Liver (tissue), 9 donors: ENCODE results near the gene NCOA6. TPM values are rescaled to one million over a fixed set of nuclear protein-coding genes. Genes with fewer than 3 reads are reported as not detected.

ENCODE experiments used
- DNase-seq: peaks from one replicate; pipeline ENCODE4 v3.0.0-alpha.2; 2017; ENCODE audit warnings: low spot score
- H3K27ac ChIP-seq, 2 donors: one replicate each; pipeline ENCODE4 v1.7.0; 2013; ENCODE audit warnings: inconsistent platforms in 2 of 2, low read length in 2 of 2, control low read depth in 1 of 2, low read depth in 1 of 2, mild to moderate bottlenecking in 1 of 2
- H3K27me3 ChIP-seq, 4 donors: one replicate each; pipeline versions ENCODE4 v1.6.1 to v1.7.0; 2013; ENCODE audit warnings: low read length in 3 of 4, inconsistent platforms in 1 of 4, mild to moderate bottlenecking in 1 of 4, moderate library complexity in 1 of 4; ENCODE audit not compliant: control insufficient read depth in 4 of 4, insufficient read depth in 4 of 4
- H3K36me3 ChIP-seq, 4 donors: one replicate each; pipeline versions ENCODE4 v1.6.1 to v1.7.0; 2013; ENCODE audit warnings: low read length in 3 of 4, mild to moderate bottlenecking in 3 of 4, low read depth in 1 of 4, moderate library complexity in 1 of 4; ENCODE audit not compliant: control insufficient read depth in 4 of 4, insufficient read depth in 3 of 4
- H3K4me1 ChIP-seq, 4 donors: one replicate each; pipeline versions ENCODE4 v1.6.1 to v1.7.0; 2013; ENCODE audit warnings: low read length in 3 of 4, mild to moderate bottlenecking in 3 of 4, moderate library complexity in 1 of 4; ENCODE audit not compliant: control insufficient read depth in 4 of 4, insufficient read depth in 4 of 4
- H3K4me3 ChIP-seq, 3 donors: one replicate each; pipeline versions ENCODE4 v1.6.1 to v1.7.0; 2013; ENCODE audit warnings: low read length in 3 of 3, control low read depth in 1 of 3, low read depth in 1 of 3, mild to moderate bottlenecking in 1 of 3
- H3K9ac ChIP-seq, 2 donors: one replicate each; pipeline ENCODE4 v1.7.0; 2013; ENCODE audit warnings: low read length in 2 of 2, mild to moderate bottlenecking in 2 of 2, moderate library complexity in 2 of 2, control low read depth in 1 of 2, low read depth in 1 of 2
- H3K9me3 ChIP-seq, 4 donors: one replicate each; pipeline versions ENCODE4 v1.6.1 to v1.7.0; 2013; ENCODE audit warnings: low read length in 3 of 4; ENCODE audit not compliant: control insufficient read depth in 4 of 4
- CTCF ChIP-seq: fragments of 150-350 bp; IDR thresholded peaks from 2 replicates; pipeline ENCODE4 v1.5.1; 2017; ENCODE audit warnings: improper control_type of control experiment, low read depth, low read length; ENCODE audit not compliant: missing input control
- EGR1 ChIP-seq, 2 donors: IDR thresholded peaks; 2 replicates each; pipeline ENCODE4 v1.6.1; 2016 to 2018; ENCODE audit warnings: antibody characterized with exemption in 2 of 2, low read depth in 2 of 2
- FOXA1 ChIP-seq: IDR thresholded peaks from 2 replicates; pipeline ENCODE4 v1.6.1; 2016; ENCODE audit warnings: antibody characterized with exemption
- FOXA2 ChIP-seq: IDR thresholded peaks from 2 replicates; pipeline ENCODE4 v1.6.1; 2016; ENCODE audit warnings: antibody characterized with exemption
- GABPA ChIP-seq, 2 donors: IDR thresholded peaks in 1 of 2; conservative IDR thresholded peaks in 1 of 2; 2 replicates each; pipeline ENCODE4 v1.6.1; 2016; ENCODE audit warnings: antibody characterized with exemption in 2 of 2, mild to moderate bottlenecking in 1 of 2, moderate library complexity in 1 of 2
- HNF4A ChIP-seq, 2 donors: conservative IDR thresholded peaks; 2 replicates each; pipeline ENCODE4 v1.6.1; 2016; ENCODE audit warnings: antibody characterized with exemption in 2 of 2, mild to moderate bottlenecking in 2 of 2
- HNF4G ChIP-seq: IDR thresholded peaks from 2 replicates; pipeline ENCODE4 v1.6.1; 2016; ENCODE audit warnings: antibody characterized with exemption
- JUND ChIP-seq, 2 donors: IDR thresholded peaks; 2 replicates each; pipeline ENCODE4 v1.6.1; 2016; ENCODE audit warnings: antibody characterized with exemption in 2 of 2
- MAX ChIP-seq: IDR thresholded peaks from 2 replicates; pipeline ENCODE4 v1.6.1; 2016; ENCODE audit warnings: antibody characterized with exemption
- NR2F2 ChIP-seq: IDR thresholded peaks from 2 replicates; pipeline ENCODE4 v1.6.1; 2016; ENCODE audit warnings: antibody characterized with exemption
- RAD21 ChIP-seq, 2 donors: IDR thresholded peaks; 2 replicates each; pipeline ENCODE4 v1.6.1; 2016; ENCODE audit warnings: antibody characterized with exemption in 2 of 2, mild to moderate bottlenecking in 2 of 2
- RXRA ChIP-seq, 2 donors: IDR thresholded peaks; 2 replicates each; pipeline ENCODE4 v1.6.1; 2017 to 2018; ENCODE audit warnings: antibody characterized with exemption in 2 of 2, mild to moderate bottlenecking in 1 of 2
- SP1 ChIP-seq: IDR thresholded peaks from 2 replicates; pipeline ENCODE4 v1.6.1; 2018; ENCODE audit warnings: antibody characterized with exemption, mild to moderate bottlenecking
- TAF1 ChIP-seq: conservative IDR thresholded peaks from 2 replicates; pipeline ENCODE4 v1.6.1; 2016; ENCODE audit warnings: antibody characterized with exemption, mild to moderate bottlenecking
- YY1 ChIP-seq: IDR thresholded peaks from 2 replicates; pipeline ENCODE4 v1.6.1; 2016; ENCODE audit warnings: antibody characterized with exemption, mild to moderate bottlenecking
- ZBTB33 ChIP-seq: IDR thresholded peaks from 2 replicates; pipeline ENCODE4 v1.6.1; 2016; ENCODE audit warnings: antibody characterized with exemption
- WGBS: extraction: QIAGEN DNeasy Blood & Tissue Kit; methylation state at CpG from one replicate; pipeline ENCODE4 v1.1.7; 2013; 5-methylcytosine and 5-hydroxymethylcytosine counted together
- polyA plus RNA-seq, 2 donors: library from polyadenylated mRNA; stranded (reverse) in 1 of 2; unstranded in 1 of 2; fragments of 200-250 nt in 1 of 2; fragments of >200 nt in 1 of 2; fragmentation: Nextera tagmentation in 1 of 2; extraction: Ambion mirVana in 1 of 2; gene quantifications; one replicate each; pipeline versions ENCODE4 v1.2.1 to v1.2.3, GENCODE V29; 2013 to 2015
- total RNA-seq, 2 donors: library from RNA; depleted of rRNA; stranded (reverse); fragments of >200 nt; gene quantifications; one replicate each; pipeline ENCODE4 v1.2.3, GENCODE V29; 2014
- TF ChIP-seq, protein P1 (sequence below): IDR thresholded peaks from 2 replicates; pipeline ENCODE4 v1.6.1; 2016; ENCODE audit warnings: antibody characterized with exemption, mild to moderate bottlenecking
- TF ChIP-seq, protein P2 (sequence below): IDR thresholded peaks from 2 replicates; pipeline ENCODE4 v1.6.1; 2016; ENCODE audit warnings: antibody characterized with exemption
- donor health status: healthy.
- donor health status: healthy.
- donor health status: healthy.
- donor health status: healthy.
- donor health status: healthy.

Gene NCOA6
- total and polyA plus RNA-seq, 4 donors = 5.4 to 13.1 (median 6.2) TPM

- WGBS = under 1% methylated on average over 64 of the region's 64 CpGs
- H3K9ac ChIP-seq = peak within 1 kb of the TSS; percentile 47 to 71
- no peaks in the 10 kb centered on the region for H3K27me3 ChIP-seq
- no peaks in the 10 kb centered on the region for H3K9me3 ChIP-seq
- H3K27ac ChIP-seq = peak within 1 kb of the TSS; percentile 86 to 89
- TF ChIP-seq, protein P1, sequence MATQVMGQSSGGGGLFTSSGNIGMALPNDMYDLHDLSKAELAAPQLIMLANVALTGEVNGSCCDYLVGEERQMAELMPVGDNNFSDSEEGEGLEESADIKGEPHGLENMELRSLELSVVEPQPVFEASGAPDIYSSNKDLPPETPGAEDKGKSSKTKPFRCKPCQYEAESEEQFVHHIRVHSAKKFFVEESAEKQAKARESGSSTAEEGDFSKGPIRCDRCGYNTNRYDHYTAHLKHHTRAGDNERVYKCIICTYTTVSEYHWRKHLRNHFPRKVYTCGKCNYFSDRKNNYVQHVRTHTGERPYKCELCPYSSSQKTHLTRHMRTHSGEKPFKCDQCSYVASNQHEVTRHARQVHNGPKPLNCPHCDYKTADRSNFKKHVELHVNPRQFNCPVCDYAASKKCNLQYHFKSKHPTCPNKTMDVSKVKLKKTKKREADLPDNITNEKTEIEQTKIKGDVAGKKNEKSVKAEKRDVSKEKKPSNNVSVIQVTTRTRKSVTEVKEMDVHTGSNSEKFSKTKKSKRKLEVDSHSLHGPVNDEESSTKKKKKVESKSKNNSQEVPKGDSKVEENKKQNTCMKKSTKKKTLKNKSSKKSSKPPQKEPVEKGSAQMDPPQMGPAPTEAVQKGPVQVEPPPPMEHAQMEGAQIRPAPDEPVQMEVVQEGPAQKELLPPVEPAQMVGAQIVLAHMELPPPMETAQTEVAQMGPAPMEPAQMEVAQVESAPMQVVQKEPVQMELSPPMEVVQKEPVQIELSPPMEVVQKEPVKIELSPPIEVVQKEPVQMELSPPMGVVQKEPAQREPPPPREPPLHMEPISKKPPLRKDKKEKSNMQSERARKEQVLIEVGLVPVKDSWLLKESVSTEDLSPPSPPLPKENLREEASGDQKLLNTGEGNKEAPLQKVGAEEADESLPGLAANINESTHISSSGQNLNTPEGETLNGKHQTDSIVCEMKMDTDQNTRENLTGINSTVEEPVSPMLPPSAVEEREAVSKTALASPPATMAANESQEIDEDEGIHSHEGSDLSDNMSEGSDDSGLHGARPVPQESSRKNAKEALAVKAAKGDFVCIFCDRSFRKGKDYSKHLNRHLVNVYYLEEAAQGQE = peak; percentile 19
- TF ChIP-seq NR2F2 (no peak), HNF4G (no peak), RXRA (IDR thresholded peaks at IDR 0.05) (peak; percentile 70 to 89), MAX (peak; percentile 52), YY1 (peak; percentile 96), CTCF (peak; percentile 15), FOXA1 (no peak), ZBTB33 (no peak), HNF4A (conservative IDR thresholded peaks at IDR 0.05) (no peak), JUND (IDR thresholded peaks at IDR 0.05) (peak in 1 of 2 donors; percentile 13), RAD21 (IDR thresholded peaks at IDR 0.05) (peak; percentile 51 to 65), GABPA (IDR thresholded peaks at IDR 0.05 in 1 of 2, conservative IDR thresholded peaks at IDR 0.05 in 1 of 2) (peak in 1 of 2 donors; percentile 72), FOXA2 (no peak), EGR1 (IDR thresholded peaks at IDR 0.05; ENCODE audit: low read depth in 2 of 2) (no peak), TAF1 (peak; percentile 64), SP1 (peak; percentile 65)
- TF ChIP-seq, protein P2, sequence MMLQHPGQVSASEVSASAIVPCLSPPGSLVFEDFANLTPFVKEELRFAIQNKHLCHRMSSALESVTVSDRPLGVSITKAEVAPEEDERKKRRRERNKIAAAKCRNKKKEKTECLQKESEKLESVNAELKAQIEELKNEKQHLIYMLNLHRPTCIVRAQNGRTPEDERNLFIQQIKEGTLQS = no peak
- peak within 1 kb of the TSS; percentile 81 to 94 (median 94) for H3K4me3 ChIP-seq
- H3K4me1 ChIP-seq = peaks cover 3 to 11% (median 9%) of the 10 kb centered on the region in 4 donors
- peak; percentile 93 for DNase-seq
- H3K36me3 ChIP-seq = no peaks in the 10 kb centered on the region
Measured at GRCh38 chr20:34676642-34677373, 148.6 kb downstream of the NCOA6 start, which contains the start of gene PIGU. PIGU (minus strand) TSS chr20:34677092; CDS start chr20:34677085, 7 bp downstream.
